IPS DF 6.9 (cell line): ENCODE results near the gene SIGLEC15.
"Not testable (repeated sequence)": the region's sequence is repeated elsewhere in the genome, so short reads cannot be mapped to it uniquely, and the experiment has no call there.

Experiments
- DNase-seq: peaks from one replicate; pipeline ENCODE4 v3.0.0-alpha.2; 2013; ENCODE audit warnings: low read depth, low spot score
- H3K27ac ChIP-seq: one replicate; pipeline ENCODE4 v1.5.1; 2013; ENCODE audit warnings: low read length, control low read depth
- H3K27me3 ChIP-seq: 2 replicates; pipeline ENCODE4 v1.6.1; 2013; ENCODE audit warnings: mild to moderate bottlenecking, low read length; ENCODE audit not compliant: control insufficient read depth, insufficient read depth
- H3K36me3 ChIP-seq: 2 replicates; pipeline ENCODE4 v1.6.1; 2013; ENCODE audit warnings: low read length; ENCODE audit not compliant: control insufficient read depth, insufficient read depth
- H3K4me1 ChIP-seq: 2 replicates; pipeline ENCODE4 v1.6.1; 2013; ENCODE audit warnings: low read length; ENCODE audit not compliant: control insufficient read depth, insufficient read depth
- H3K4me3 ChIP-seq: 2 replicates; pipeline ENCODE4 v1.5.1; 2013; ENCODE audit warnings: mild to moderate bottlenecking, low read length
- H3K9me3 ChIP-seq: 2 replicates; pipeline ENCODE4 v1.6.1; 2013; ENCODE audit warnings: low read length, inconsistent platforms; ENCODE audit not compliant: control insufficient read depth, insufficient read depth
- WGBS: extraction: QIAGEN DNeasy Blood & Tissue Kit; methylation state at CpG from one replicate; pipeline ENCODE4 v1.1.7; 2013; ENCODE audit warnings: mixed read lengths, missing lambda C conversion rate; ENCODE audit not compliant: insufficient read length, insufficient coverage; 5-methylcytosine and 5-hydroxymethylcytosine counted together

SIGLEC15 gene

GRCh38 chr18:45820106-45820745 lies 5.2 kb upstream of the SIGLEC15 start:
- Histone ChIP-seq H3K36me3 (no peaks in the 10 kb centered on the region), H3K9me3 (no peaks in the 10 kb centered on the region), H3K27me3 (no peaks in the 10 kb centered on the region), H3K4me1 (no peaks in the 10 kb centered on the region), H3K27ac (no peak overlapping the region), H3K4me3 (no peak overlapping the region)
- no CpG with 5 or more reads among the region's 3 CpGs for WGBS
- DNase-seq = no peak

GRCh38 chr18:45821026-45821425 lies 4.4 kb upstream of the SIGLEC15 start:
- Histone ChIP-seq H3K4me3 (no peak overlapping the region), H3K27ac (no peak overlapping the region), H3K9me3 (no peaks in the 10 kb centered on the region), H3K36me3 (no peaks in the 10 kb centered on the region), H3K27me3 (no peaks in the 10 kb centered on the region), H3K4me1 (no peaks in the 10 kb centered on the region)
- DNase-seq = no peak
- no CpG with 5 or more reads among the region's 2 CpGs for WGBS

- Histone ChIP-seq H3K9me3 (no peaks in the 10 kb centered on the region), H3K27me3 (no peaks in the 10 kb centered on the region), H3K27ac (no peak overlapping the region), H3K4me3 (no peak overlapping the region), H3K4me1 (no peaks in the 10 kb centered on the region), H3K36me3 (no peaks in the 10 kb centered on the region)
- WGBS = no CpG with 5 or more reads among the region's 1 CpG
- no peak for DNase-seq
Observed at GRCh38 chr18:45821711-45822110, 3.8 kb upstream of the SIGLEC15 start.

GRCh38 chr18:45826084-45826483 lies 609 bp downstream of the SIGLEC15 start:
- H3K27ac ChIP-seq = no peak overlapping the region
- peaks cover 3% of the 10 kb centered on the region; the same call in 1 of the 2 replicates for H3K4me1 ChIP-seq
- no peaks in the 10 kb centered on the region for H3K27me3 ChIP-seq
- H3K36me3 ChIP-seq = no peaks in the 10 kb centered on the region
- no peak for DNase-seq
- H3K4me3 ChIP-seq = no peak overlapping the region
- H3K9me3 ChIP-seq = no peaks in the 10 kb centered on the region
- WGBS = no CpG with 5 or more reads among the region's 4 CpGs

- H3K4me3 ChIP-seq, DNase-seq, H3K36me3 ChIP-seq, H3K27ac ChIP-seq, H3K9me3 ChIP-seq, H3K27me3 ChIP-seq, H3K4me1 ChIP-seq: not testable (repeated sequence)
- WGBS = no CpG with 5 or more reads among the region's 4 CpGs
Observed at GRCh38 chr18:45826716-45827115, 1.2 kb downstream of the SIGLEC15 start.

GRCh38 chr18:45828917-45829811 lies 3.7 kb downstream of the SIGLEC15 start:
- no CpG with 5 or more reads among the region's 9 CpGs for WGBS
- H3K9me3 ChIP-seq = no peaks in the 10 kb centered on the region

GRCh38 chr18:45829855-45830254 lies 4.4 kb downstream of the SIGLEC15 start:
- Histone ChIP-seq H3K4me1 (peaks cover 3% of the 10 kb centered on the region; the same call in 1 of the 2 replicates), H3K4me3 (no peak overlapping the region), H3K27ac (no peak overlapping the region), H3K27me3 (no peaks in the 10 kb centered on the region), H3K9me3 (no peaks in the 10 kb centered on the region), H3K36me3 (no peaks in the 10 kb centered on the region)
- DNase-seq = no peak
- WGBS = no CpG with 5 or more reads among the region's 9 CpGs

More at GRCh38 chr18:45828917-45829811, 3.7 kb downstream of the SIGLEC15 start:
- no peaks in the 10 kb centered on the region for H3K36me3 ChIP-seq
- no peaks in the 10 kb centered on the region for H3K27me3 ChIP-seq
- H3K4me3 ChIP-seq = no peak overlapping the region
- H3K4me1 ChIP-seq = peaks cover 3% of the 10 kb centered on the region; the same call in 1 of the 2 replicates
- no peak for DNase-seq
- H3K27ac ChIP-seq = no peak overlapping the region

GRCh38 chr18:45830917-45831316 lies 5.4 kb downstream of the SIGLEC15 start:
- H3K36me3 ChIP-seq = no peaks in the 10 kb centered on the region
- peaks cover 3% of the 10 kb centered on the region; the same call in 1 of the 2 replicates for H3K4me1 ChIP-seq
- no peaks in the 10 kb centered on the region for H3K27me3 ChIP-seq
- no peaks in the 10 kb centered on the region for H3K9me3 ChIP-seq
- WGBS = no CpG with 5 or more reads among the region's 7 CpGs
- DNase-seq = no peak
- H3K27ac ChIP-seq = no peak overlapping the region
- no peak overlapping the region for H3K4me3 ChIP-seq

- DNase-seq = no peak
- peaks cover 10% of the 10 kb centered on the region for H3K4me1 ChIP-seq
- WGBS = no CpG with 5 or more reads among the region's 5 CpGs
- peaks cover 6% of the 10 kb centered on the region; the same call in 1 of the 2 replicates for H3K27me3 ChIP-seq
- H3K36me3 ChIP-seq = no peaks in the 10 kb centered on the region; the same call in 1 of the 2 replicates
- H3K27ac ChIP-seq = no peak overlapping the region
- H3K9me3 ChIP-seq = no peaks in the 10 kb centered on the region
- no peak overlapping the region for H3K4me3 ChIP-seq
Observed at GRCh38 chr18:45833846-45834245, 8.4 kb downstream of the SIGLEC15 start.

- no CpG with 5 or more reads among the region's 1 CpG for WGBS
- H3K36me3 ChIP-seq = no peaks in the 10 kb centered on the region; the same call in 1 of the 2 replicates
- no peak for DNase-seq
- peaks cover 6% of the 10 kb centered on the region; the same call in 1 of the 2 replicates for H3K27me3 ChIP-seq
- no peaks in the 10 kb centered on the region for H3K9me3 ChIP-seq
- H3K27ac ChIP-seq = no peak overlapping the region
- H3K4me1 ChIP-seq = peaks cover 9% of the 10 kb centered on the region
- no peak overlapping the region for H3K4me3 ChIP-seq
Observed at GRCh38 chr18:45834306-45834705, 8.8 kb downstream of the SIGLEC15 start.
